HG03520 (cell line): Measurements from ENCODE around the gene EMD.
A peak's percentile ranks its signal among the peaks of the same experiment; 100 is the strongest.

Source experiments
- ATAC-seq: cut with Tn5 transposase; IDR thresholded peaks from one replicate; pipeline ENCODE4 v1.9.1; 2021; ENCODE audit warnings: mild to moderate bottlenecking, moderate library complexity; ENCODE audit not compliant: unreplicated experiment

Gene EMD

DNA sequence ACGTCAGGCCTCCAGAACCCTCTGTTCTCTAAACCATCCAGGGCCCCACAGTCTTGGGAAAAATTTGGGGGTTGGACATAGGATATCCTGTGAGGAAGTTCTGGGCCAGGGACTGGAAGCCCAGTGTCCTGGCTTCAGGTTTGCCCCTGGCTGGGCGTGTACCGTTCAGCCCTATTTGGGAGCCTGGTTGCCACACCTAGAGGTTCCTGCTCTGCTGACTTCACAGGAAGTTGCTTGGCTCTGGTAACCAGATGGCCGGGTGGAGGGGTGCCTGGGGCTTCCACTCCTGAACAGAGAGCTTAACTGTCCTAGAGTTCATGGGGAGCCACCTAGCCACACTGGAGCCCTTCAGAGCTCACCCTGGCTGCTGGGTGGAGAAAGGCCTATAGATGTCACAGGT, 33.4 kb downstream of the EMD start:
- ATAC-seq = no peak

DNA sequence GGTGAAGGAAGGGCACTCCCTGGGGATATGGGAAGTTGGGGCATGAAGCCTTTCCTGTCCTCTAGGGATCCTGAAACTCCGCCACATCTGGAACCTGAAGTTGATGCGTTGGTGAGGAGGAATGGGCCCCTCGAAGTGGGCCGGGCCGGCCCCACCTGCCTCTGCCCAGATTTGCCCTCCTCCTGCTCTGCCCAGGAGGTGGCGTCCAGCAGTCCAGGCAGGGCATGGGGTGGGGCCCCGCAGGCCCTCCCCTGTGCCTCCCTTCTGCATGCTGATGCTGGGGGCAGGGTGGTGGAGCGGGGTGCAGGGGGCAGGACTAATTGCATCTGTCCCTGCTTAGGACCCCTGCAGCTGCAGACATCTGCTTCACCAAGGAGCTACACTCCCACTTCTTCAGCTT, 34.0 kb downstream of the EMD start:
- no peak for ATAC-seq

DNA sequence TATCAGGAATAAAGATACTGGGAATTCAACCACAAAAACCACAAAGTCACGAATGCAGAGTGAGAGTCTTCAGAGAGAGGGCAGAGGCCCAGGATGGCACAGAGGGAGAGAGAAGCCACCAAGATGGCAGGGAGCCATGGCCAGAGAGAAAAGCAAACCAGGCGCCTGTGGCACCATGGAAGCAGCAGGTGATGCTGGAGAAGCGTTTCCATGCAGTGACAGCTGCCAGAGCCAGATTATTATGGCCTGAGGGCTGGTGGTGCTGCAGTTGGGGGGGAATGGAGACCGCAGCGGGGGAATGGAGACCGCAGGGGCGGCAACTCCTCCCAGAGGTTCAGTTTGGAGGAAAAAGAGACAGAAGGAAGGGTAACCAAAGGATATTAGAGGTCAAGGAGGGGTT, 38.1 kb downstream of the EMD start:
- no peak for ATAC-seq

DNA sequence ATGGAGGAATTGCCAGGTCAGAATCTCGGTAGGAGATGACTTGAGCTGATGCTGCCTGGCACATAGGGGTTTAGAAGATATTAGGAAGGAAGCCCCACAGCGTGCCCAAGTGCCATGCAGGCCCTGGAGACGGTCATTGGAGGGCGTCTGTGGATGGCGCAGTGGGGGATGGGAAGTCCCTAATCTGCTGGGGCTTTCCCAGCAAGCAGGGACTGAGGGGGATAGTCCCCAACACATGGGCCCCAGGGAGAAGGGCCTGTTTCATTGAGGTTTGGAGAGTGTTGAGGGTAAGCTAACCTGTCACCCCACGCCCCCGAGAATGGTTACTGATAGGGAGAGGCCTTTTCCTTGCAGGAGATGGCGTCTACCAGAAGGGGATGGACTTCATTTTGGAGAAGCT, 40.1 kb downstream of the EMD start:
- ATAC-seq = no peak

DNA sequence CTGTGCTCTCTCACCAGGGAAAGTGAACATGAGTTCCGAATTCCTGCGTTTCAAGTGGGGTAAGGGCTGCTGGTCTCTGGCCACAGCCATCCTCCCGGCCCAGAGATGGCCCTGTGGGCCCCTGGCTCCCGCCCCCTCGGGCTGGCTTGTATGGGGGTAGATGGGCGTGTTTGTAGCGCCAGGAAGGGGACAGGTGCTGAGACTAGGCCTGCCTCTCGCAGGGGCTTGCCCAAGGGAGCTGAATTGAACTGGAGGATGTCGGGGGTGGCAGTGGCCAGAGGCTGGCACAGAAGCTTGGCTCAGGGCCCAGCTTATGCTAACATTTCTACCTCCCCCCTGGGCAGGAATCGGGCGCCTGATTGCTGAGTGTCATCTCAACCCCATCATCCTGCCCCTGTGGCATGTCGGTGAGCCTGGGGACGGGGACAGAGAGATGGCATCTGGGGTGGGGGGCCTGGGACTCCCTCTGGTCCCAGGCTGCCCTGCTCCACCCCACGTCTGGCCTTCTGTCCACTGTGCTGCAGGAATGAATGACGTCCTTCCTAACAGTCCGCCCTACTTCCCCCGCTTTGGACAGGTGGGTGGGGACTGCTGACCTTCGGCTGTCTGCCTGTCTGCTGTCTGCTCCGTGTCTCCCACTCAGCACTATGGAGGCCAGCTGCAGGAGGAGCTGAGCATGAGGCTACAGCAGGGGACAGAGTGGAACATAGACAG, 40.8 kb downstream of the EMD start:
- no peak for ATAC-seq

DNA sequence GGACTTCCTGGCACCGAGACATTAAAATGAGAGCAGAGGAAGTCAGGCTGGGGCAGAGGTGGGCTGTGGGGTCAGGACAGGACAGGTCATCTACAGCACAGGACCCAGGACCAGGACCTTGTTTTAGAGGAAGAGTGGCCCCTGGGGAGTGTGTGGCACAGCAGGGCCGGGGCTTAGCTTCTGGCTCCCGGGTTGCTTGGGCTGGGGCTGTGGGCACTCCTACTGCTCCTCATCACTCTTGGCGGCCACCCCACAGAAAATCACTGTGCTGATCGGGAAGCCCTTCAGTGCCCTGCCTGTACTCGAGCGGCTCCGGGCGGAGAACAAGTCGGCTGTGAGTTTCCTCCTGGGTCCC, 41.3 kb downstream of the EMD start:
- no peak for ATAC-seq

DNA sequence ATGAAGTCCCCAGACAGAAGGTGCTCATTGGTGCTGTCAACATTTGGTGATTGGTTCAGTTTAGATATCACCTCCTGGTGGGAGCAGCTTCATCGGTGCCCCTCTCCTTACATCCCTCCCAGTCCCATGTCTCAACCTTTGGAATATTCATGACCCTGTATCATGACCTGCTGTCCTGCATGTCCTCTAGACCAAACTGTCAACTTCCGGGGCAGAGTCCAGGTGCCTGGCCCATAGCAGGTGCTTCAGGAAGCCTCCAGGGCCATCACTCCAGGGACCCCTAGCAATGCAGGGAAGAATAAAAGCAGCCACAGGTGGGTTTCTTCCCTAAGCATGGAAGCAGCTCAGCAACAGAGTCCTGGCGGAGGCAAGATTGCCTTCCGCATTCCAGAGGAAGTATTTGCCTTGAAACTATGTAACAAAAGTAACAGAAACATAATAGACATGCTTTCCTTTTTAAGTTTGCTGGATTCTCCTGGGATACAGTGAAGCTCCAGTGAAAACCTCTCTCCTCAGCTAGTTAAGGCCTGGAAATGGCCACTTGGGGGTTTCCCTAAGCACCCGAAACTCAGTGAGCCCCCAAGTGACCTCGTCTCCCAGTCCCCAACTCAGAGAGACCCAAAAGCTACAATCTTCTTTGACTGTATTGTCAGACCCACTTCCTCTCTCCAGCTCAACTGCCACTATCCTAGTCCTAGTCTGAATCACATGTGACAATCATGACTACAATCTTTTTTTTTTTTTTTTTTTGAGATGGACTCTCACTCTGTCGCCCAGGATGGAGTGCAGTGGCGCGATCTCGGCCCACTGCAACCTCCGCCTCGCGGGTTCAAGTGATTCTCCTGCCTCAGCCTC, 48.0 kb downstream of the EMD start:
- ATAC-seq = no peak

DNA sequence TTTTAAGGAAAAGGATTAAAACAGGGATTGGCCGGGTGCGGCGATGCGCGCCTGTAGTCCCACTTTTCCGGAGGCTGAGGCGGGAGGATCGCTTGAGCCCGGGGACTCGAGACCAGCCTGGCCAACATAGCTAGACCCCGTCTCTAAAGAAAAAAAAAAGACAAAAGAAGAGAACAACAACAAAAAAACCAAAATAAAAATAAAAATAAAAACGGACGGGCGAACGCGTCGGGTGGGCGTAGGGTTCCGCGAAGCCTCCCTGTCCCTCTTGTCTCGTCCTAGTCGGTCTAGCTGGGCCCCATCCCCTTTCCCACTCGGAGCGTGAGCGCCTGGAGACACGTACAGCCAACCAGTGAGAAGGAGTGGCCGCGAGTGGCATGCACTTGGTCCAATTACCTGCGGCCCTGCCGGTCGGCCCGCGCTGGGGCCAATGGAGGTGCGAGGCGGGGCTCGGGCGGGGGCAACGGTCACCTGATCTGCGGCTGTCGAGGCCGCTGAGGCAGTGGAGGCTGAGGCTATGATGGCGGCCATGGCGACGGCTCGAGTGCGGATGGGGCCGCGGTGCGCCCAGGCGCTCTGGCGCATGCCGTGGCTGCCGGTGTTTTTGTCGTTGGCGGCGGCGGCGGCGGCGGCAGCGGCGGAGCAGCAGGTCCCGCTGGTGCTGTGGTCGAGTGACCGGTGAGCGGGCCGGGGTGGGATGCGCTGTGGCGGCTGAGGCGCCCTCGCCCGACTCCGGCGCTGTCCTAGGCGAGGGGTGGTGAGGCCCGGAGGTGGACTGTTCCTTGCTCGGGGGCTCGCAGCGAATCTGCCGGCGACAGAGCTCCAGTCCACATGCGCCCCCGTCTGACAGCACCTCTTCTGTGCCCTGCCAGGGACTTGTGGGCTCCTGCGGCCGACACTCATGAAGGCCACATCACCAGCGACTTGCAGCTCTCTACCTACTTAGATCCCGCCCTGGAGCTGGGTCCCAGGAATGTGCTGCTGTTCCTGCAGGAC, 49.4 kb downstream of the EMD start, which contains the start of gene ATP6AP1:
ATP6AP1 (plus strand) TSS at position 502 of the 996 bp plus-strand sequence; CDS start at position 518, 16 bp downstream.
- ATAC-seq = peak; percentile 97

DNA sequence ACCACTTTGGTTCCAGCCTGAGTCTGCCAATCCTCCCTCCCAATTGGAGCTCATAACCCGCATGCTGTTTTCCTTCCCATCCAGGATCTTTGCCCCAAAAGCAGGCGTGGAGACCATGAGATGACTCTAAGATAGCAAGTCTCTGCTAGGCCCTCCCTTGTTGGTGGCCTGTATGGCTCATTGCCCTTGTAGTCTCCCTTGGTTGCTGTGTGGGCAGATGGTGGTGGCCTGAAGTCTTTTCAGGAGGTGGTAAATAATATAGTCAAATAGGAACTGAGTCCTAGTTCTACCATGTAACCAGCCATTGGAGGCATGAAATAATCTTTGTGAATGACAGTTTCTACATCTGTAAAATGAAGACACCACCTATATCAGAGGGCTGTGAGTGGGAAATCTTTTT, 50.6 kb downstream of the EMD start:
- no peak for ATAC-seq

DNA sequence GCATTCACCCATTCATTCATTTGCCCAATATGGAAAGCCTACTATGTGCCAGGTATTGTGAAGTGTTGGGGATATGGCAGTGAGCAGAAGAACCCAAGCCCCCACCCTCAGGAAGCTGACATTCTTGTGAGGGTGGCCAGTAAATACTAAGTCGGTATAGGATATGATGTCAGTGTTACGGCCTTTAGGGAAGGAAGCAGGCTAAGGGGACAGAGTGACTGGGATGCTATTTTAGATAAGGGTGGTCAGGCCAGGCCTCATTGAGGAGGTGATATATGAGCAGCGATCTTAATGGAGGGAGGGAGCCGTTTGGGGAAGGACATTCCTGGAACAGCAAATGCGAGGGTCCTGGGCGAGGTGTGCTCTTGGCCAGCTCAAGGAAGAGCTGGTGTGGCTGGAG, 51.4 kb downstream of the EMD start:
- ATAC-seq = no peak

DNA sequence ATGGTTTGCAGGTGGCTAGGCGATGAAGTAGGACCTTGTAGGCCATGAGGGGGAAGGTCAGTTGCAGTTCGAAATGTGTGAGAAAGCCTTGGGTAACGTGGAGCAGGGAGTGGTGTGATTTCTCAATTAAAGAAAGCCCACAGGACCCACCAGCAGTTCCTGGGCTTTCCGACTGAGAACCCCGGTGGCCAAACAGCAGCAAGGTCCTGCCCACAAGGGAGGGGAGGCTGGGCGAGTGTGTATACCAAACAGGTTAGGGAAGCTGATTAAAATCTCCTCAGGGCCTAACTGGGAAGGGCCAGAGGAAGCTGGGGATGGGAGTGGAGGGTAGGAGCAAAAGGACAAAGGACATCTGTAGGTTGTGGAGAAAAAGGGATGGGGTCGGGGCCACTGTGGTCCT, 51.8 kb downstream of the EMD start:
- no peak for ATAC-seq
